ENCODE measurements around the gene RCN2.
"Not testable (repeated sequence)": the region's sequence is repeated elsewhere in the genome, so short reads cannot be mapped to it uniquely, and the experiment has no call there.

The RCN2 gene, protein sequence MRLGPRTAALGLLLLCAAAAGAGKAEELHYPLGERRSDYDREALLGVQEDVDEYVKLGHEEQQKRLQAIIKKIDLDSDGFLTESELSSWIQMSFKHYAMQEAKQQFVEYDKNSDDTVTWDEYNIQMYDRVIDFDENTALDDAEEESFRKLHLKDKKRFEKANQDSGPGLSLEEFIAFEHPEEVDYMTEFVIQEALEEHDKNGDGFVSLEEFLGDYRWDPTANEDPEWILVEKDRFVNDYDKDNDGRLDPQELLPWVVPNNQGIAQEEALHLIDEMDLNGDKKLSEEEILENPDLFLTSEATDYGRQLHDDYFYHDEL

DNA sequence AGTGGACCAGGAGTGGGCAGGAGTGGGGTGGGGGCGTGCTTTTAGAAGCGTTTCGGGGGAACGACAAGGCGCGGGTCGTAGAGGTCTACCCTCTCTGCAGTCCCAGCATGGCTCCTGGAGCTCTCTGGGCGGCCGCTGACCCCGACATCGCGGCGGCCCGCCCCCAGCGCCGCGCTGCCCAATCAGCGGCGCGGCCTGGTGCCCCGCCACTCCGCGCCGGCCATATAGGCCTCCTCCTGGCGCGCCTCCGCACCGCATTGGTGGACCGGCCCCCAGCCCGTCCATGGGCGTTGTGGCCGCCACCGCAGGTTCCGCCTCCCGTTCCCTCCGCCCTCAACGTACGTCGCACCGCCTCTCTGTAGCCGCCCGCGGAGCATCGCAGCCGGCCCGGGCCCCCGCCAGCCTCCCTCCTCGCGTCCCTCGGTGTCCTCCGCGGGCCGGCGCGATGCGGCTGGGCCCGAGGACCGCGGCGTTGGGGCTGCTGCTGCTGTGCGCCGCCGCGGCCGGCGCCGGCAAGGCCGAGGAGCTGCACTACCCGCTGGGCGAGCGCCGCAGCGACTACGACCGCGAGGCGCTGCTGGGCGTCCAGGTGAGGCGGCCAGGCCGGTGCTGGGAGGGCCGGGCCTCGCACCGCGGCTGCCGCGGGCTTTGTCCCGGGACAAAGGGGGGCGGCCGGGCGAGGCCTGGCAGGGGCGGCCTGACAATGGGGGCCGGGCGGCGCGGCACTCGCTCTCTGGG lies at the start of gene RCN2:
TSS of gene RCN2 (plus strand) at position 353 of the 738 bp plus-strand sequence. CDS start at position 446, 93 bp downstream.
- DNase-seq = peak; percentile 58

DNA sequence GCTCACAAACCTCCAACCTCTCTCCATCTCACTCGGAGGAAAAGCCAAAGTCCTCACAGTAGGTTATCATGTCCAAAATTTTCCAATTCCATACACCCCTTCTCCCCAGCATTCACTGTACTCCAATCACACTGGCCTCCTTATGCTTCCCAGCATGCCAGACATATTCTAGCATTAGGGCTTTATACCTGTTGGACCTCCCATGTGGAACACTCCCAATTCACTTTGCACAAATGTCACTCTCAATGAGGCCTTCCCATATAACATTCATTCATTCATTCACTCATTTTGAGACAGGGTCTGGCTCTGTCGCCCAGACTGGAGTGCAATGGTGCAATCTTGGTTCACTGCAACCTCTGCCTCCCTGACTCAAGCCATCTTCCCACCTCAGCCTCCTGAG lies 46.3 kb upstream of the RCN2 start:
- no peak for DNase-seq

DNA sequence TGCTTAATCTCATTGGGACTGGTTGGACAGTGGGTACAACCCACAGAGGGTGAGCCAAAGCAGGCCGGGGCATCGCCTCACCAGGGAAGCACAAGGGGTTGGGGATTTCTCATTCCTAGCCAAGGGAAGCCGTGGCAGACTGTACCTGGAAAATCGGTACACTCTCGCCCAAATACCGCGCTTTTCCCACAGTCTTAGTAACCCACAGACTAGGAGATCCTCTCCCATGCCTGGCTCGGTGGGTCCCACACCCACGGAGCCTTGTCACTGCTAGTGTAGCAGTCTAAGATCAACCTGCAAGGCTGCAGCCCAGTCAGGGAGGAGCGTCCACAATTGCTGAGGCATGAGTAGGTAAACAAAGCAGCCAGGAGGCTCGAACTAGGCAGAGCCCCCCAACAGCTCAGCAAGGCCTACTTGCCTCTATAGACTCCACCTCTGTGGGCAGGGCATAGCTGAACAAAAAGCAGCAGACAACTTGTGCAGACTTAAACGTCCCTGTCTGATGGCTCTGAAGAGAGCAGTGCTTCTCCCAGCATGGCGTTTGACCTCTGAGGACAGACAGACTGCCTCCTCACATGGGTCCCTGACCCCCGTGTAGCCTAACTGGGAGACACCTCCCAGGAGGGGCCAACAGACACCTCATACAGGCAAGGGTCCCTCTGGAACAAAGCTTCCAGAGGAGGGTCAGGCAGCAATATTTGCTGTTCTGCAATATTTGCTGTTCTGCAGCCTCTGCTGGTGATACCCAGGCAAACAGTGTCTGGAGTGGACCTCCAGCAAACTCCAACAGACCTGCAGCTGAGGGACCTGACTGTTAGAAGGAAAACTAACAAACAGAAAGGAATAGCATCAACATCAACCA lies 44.0 kb upstream of the RCN2 start:
- not testable (repeated sequence) for DNase-seq

DNA sequence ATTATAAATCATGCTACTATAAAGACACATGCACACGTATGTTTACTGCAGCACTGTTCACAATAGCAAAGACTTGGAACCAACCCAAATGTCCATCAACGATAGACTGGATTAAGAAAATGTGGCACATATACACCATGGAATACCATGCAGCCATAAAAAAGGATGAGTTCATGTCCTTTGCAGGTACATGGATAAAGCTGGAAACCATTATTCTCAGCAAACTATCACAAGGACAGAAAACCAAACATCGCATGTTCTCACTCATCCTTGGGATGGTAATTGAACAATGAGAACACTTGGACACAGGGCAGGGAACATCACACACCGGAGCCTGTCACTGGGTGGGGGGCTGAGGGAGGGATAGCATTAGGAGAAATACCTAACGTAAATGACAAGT lies 38.7 kb upstream of the RCN2 start:
- DNase-seq = not testable (repeated sequence)

DNA sequence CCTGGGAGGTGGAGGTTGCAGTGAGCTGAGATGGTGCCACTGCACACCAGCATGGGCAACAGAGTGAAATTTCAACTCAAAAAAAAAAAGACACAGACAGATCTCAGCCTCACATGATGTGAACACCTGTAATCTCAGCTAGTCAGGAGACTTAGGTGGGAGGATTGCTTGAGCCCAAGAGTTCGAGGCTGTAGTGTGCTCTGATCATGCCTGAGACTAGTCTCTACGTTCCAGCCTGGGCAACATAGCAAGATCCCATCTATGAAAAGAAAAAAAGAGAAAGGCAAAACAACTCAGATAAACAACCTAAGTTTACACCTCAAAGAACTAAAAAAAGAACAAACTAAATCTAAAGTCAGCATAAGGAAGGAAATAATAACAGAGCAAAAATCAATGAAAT lies 37.4 kb upstream of the RCN2 start:
- no peak for DNase-seq

DNA sequence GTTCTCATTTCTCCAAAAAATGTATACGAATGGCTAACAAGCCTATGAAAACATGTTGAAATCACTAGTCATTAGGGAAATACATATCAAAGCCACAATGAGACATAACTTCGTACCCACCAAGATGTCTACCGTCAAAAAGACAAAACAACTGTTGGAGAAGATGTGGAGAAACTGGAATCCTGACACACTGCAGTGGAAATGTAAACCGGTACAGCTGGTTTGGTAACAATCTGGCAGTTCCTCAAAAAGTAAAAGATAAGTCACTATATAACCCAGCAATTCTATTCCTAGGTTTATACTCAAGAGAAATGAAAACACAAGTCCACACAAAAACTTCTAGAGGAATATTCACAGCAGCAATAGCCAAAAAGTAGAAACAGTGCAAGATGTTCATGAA lies 33.4 kb upstream of the RCN2 start:
- DNase-seq = no peak

DNA sequence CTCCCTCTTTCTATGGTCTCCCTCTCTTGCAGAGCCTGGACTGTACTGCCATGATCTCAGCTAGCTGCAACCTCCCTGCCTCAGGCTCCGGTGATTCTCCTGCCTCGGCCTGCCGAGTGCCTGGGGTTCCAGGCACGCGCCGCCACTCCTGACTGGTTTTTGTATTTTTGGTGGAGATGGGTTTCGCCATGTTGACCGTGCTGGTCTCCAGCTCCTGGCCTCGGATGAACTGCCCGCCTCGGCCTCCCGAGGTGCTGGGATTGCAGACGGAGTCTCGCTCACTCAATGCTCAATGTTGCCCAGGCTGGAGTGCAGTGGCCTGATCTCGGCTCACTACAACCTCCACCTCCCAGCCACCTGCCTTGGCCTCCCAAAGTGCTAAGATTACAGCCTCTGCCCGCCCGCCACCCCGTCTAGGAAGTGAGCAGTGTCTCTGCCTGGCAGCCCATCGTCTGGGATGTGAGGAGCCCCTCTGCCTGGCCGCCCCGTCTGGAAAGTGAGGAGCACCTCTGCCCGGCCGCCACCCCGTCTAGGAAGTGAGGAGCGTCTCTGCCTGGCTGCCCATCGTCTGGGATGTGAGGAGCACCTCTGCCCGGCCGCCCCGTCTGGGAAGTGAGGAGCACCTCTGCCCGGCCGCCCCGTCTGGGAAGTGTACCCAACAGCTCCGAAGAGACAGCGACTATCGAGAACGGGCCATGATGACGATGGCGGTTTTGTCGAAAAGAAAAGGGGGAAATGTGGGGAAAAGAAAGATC lies 32.2 kb upstream of the RCN2 start:
- DNase-seq = not testable (repeated sequence)

DNA sequence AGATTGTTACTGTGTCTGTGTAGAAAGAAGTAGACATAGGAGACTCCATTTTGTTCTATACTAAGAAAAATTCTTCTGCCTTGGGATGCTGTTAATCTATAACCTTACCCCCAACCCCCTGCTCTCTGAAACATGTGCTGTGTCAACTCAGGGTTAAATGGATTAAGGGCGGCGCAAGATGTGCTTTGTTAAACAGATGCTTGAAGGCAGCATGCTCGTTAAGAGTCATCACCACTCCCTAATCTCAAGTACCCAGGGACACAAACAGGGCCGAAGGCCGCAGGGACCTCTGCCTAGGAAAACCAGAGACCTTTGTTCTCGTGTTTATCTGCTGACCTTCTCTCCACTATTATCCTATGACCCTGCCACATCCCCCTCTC lies 31.6 kb upstream of the RCN2 start:
- not testable (repeated sequence) for DNase-seq

DNA sequence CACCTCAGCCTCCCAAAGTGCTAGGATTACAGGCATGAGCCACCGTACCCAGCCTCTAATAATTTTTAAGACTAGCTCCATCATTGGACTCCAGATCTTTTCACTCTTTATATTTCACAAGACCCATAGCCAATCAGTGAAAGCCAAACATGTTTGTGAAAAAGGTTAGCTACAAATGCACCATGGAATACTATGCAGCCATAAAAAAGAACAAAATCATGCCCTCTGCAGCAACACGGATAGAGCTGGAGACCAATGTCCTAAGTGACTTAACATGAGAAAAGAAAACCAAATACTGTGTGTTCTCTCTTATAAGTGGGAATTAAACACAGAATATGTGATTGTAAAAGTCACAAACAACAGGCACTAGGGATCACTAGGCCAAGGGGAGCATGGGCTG lies 29.6 kb upstream of the RCN2 start:
- no peak for DNase-seq

DNA sequence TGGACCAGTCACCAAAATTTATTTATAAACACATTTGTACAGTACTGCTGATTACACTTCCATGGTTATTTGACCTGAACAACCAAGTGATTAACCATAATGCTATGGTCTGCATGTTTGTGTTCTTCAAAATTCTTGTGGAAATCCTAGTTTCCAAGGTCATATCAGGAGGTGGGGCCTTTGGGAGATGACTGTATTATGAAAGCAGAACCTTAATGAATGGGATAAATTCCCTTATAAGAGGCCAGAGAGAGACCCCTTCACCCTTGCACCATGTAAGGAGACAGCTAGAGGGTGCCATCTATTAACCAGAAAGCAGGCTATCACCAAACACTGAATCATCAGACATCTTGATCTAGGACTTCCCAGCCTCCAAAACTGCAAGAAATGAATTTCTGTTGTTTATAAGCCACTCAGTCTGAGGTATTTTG lies 28.3 kb upstream of the RCN2 start:
- DNase-seq = no peak

DNA sequence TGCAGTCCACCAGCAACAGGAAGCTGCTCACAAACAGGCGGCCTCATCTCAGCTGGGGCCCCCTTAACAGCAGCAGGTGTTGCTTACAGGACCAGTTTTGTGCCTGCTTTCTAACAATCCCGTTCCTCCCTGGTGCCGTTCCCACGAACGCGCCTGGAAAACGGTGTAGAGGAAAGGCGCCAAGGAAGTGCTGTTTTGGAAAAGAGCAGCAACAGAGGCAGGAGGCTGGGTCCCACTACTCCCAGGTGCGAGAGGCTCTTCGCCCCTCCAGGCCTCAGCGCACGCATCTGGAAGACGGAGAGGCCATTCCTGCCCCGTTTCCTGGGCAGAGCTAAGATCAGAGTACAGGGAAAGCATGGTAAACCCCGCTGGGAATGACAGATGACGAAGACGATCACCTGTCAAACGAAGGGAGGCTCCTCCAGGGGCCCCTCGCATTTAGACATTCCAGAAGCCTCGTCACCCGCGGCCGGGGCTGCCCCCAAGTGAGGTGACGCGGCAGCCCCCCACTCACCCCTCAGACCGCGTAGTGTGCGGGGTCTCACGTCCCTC lies 27.0 kb upstream of the RCN2 start:
- peak; percentile 11 for DNase-seq

DNA sequence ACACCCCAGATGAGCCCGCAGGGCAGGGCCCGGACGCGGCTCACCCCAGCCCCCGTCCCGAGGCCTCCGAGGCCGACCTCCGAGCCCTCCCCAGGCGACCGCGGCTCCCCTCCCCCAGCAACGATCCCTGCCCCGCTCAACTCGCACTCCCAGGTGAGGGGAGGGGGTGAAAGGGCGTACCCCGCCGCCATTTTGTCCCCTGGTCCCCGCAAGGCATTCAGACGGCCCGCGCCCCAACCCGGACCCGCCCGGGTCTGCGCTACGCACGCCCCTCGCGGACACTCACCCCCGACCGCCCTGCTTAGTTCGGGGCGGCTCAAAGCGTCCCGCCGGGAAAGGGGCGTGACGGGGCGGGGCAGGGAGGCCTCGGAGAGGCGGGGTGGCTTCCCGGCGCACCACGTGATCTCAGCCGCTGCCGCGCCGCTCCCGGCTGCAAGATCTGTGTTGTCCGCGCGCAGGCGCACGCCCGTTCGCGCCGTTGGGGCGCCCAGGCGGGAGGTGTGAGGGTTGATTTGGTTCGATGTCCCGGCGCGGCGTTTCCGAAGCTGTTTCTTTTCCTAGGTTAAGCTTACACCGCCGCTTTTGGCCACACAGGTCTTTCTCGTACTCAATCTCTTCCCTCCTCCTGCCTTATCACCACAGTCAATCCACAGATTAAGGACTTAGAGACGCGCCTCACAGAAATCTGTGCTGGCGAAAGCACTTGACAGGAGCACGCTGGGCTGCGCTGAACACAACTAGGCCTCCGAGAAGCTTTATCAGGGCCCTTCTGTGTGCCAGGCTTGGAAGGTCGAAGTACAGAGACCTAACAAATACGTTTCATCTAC lies 26.3 kb upstream of the RCN2 start, which contains the start of gene SCAPER:
TSS of gene SCAPER (minus strand) at position 328 of the 827 bp plus-strand sequence. CDS start 21,523 bp downstream, outside the sequence.
- DNase-seq = peak; percentile 73

DNA sequence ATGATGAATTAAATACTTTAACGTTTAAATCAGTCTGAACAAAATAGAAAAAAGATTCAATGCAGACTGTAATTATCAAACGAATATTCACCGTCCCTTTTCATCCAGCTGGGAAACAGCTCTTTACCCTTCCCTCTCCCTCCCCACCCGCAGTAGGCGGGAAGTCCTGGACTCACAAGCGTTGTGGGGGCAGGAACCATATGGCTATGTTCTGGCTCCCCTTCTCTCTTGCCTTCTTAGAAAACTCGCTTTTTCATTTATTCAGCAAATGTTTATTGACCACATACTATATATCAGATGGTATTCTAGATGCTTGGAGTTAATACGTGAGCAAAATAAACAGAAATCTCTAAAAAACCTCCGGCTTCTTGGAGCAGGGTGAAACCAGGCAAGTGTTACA lies 25.7 kb upstream of the RCN2 start:
- no peak for DNase-seq

DNA sequence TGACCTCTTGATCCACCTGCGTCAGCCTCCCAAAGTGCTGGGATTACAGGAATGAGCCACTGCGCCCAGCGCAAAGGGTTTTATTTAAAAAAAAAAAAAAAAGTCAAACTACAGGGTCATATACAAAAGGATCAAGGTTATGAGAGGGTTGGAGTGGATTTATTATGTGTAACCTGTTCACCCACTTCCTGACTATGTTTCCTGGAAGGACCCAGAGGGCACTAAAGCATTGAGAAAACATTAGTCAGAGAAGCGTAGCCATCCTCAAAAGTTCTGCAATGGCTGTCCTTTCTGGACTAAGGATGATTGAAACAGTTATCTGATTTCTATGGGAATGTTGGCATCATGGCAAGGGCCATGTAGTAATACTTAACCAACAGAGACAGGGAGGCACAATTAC lies 19.1 kb upstream of the RCN2 start:
- DNase-seq = no peak

DNA sequence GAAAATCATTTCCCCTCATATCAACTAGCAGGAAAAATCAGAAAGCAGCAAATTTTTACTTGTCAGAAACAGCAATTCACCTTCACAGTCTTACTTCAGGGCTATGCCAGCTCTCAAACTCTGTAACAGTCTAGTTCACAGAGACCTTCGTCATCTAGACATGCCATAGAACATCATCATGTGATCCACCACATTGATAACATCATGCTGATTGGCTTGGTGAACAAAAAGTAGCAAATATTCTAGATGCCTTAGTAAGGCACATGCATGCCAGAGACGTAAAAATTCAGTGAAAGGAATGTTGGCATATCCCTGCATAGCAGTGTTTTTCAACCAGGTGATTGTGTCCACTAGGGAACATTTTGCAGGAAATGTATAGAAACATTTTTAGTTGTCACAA lies 17.8 kb upstream of the RCN2 start:
- no peak for DNase-seq

DNA sequence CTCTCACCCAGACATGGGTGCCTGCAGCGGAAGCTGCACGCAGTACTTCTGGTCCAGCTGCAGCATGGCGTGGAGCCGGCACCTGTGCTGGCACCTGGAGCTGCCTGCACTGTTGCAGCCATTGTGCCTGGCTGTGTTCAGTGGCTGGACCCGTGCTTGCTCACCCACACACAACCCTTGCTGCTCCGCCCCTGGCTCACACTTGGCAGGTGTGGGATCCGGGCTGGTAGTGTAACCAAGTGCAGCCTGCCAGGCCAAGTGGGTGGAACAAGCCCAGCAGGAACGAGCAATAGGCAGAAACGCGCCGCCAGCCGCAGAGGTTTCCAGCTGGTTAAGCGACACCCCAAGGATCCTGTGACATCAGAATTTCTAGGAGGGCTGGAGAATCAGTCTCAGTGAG lies 15.2 kb upstream of the RCN2 start:
- DNase-seq = no peak

DNA sequence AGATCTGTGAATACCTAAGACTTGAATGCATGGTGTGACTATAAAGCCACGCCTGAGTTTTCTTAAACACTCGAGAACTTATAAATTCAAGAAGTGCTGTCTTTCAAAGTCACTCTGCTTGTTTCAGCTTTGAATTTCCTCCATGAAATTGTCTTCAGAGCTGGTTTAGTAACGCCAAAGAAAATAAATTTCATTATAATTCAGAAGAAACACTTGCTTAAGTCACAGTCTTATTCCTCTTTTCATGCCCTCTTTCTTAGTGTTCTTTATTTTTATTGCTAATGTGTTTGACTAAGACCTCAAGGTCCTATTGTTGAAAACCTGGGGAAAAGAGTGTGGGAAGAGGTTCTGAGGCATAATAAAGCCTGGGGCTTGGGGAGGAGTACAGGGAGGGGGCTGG lies 3.3 kb upstream of the RCN2 start:
- no peak for DNase-seq

DNA sequence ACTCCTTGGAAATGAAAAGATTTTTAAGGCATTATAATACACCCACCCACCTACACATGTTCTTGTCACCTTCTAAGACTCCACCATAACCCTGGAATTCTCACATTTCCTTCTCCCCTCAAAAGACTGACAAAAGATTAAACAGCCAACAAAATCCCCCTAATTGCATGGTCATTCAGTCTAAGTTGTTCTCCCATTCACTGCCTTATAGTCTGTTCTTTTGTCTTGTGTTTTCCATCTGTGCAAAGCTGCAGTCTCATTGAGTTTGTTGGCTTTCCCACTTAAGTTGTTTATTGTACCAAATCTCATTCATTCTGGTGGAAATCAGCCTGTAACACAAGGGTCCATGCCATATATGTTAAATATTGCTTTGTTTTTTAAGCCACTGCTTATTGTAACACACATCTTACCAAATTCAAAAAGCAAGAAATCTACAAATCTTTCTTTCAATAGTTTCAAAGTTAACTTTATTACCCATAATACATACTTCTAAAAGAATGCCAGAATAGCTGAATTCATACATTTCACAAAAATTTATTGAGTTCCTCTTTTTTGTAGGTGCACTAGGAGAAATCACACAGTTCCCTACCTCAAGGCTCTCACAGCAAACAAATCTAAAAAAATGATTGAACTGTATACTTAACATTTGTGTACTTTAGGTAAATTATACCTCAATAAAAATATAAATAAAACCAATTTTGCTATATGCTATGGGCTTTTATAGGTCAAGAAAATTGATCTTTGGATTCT lies 2.4 kb upstream of the RCN2 start:
- no peak for DNase-seq

DNA sequence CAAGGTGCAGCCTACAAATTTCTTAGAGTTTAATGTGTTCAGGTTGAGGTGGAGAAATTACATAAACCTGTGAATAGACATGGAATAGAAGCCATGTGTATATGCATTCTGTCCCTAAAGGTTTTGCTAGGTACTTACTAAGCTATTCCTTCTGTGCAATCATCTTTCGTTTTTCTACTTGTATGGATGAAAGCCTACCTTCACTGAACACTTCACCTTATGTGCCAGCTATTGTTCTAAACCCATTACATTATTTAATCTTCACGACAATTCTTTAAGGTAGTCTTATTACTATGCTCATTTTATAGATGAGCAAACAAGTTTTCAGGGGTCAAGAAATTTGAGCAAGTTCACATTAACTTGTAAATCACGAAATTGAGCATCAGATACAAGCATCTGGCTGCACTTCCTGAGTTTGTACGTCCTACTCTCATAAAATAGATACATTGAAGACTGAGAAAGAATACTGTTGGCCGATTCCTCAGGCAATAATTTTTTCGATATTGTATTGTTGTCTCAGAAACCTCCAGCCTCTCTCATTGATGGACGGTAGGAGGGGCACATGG lies 635 bp upstream of the RCN2 start:
- no peak for DNase-seq

Measured in 8988T (cell line).